BJ (cell line): ENCODE data around the gene RPL9. TPM values are rescaled to one million over a fixed set of nuclear protein-coding genes. Genes with fewer than 3 reads are reported as not detected.
A peak's percentile ranks its signal among the peaks of the same experiment; 100 is the strongest.
"Not testable (repeated sequence)": the region's sequence is repeated elsewhere in the genome, so short reads cannot be mapped to it uniquely, and the experiment has no call there.

Source experiments
- CTCF ChIA-PET: fragments of 350-600 bp; formaldehyde crosslinking; extraction: SDS; loops from one replicate; lab custom pipeline; 2021; ENCODE audit warnings: antibody characterized with exemption, inconsistent platforms; lab: Yijun Ruan, JAX
- POLR2A ChIA-PET: fragments of 300-600 bp; sonication (Branson Sonifier 250); formaldehyde crosslinking; extraction: SDS; loops from one replicate; lab custom pipeline; 2021; ENCODE audit warnings: antibody characterized with exemption; lab: Charles Lee
- DNase-seq: peaks from one replicate; pipeline ENCODE4 v3.0.0-alpha.2; 2011; ENCODE audit warnings: low read depth
- H3K27me3 ChIP-seq: 2 replicates; pipeline ENCODE4 v1.6.0; 2011; ENCODE audit warnings: low read length; ENCODE audit not compliant: control insufficient read depth, insufficient read depth
- H3K36me3 ChIP-seq: 2 replicates; pipeline ENCODE4 v1.5.1; 2011; ENCODE audit warnings: low read length; ENCODE audit not compliant: control insufficient read depth, insufficient read depth
- H3K4me3 ChIP-seq: 2 replicates; pipeline ENCODE4 v1.5.1; 2011; ENCODE audit warnings: low read depth, mild to moderate bottlenecking, control low read depth, low read length
- polyA plus RNA-seq: library from polyadenylated mRNA; depleted of rRNA; stranded (reverse); fragments of >200 nt; gene quantifications from 2 replicates; pipeline ENCODE4 v1.2.3, GENCODE V29; 2011
- TF ChIP-seq, protein P1 (sequence below): IDR thresholded peaks from 2 replicates; pipeline ENCODE4 v1.5.1; 2011; ENCODE audit warnings: low read depth, mild to moderate bottlenecking, control low read depth, inconsistent platforms, low read length, moderate library complexity; ENCODE audit not compliant: insufficient read depth

RPL9 gene
- polyA plus RNA-seq, 1 experiment = 458 TPM

- POLR2A ChIA-PET = no interaction called here
- TF ChIP-seq, protein P1, sequence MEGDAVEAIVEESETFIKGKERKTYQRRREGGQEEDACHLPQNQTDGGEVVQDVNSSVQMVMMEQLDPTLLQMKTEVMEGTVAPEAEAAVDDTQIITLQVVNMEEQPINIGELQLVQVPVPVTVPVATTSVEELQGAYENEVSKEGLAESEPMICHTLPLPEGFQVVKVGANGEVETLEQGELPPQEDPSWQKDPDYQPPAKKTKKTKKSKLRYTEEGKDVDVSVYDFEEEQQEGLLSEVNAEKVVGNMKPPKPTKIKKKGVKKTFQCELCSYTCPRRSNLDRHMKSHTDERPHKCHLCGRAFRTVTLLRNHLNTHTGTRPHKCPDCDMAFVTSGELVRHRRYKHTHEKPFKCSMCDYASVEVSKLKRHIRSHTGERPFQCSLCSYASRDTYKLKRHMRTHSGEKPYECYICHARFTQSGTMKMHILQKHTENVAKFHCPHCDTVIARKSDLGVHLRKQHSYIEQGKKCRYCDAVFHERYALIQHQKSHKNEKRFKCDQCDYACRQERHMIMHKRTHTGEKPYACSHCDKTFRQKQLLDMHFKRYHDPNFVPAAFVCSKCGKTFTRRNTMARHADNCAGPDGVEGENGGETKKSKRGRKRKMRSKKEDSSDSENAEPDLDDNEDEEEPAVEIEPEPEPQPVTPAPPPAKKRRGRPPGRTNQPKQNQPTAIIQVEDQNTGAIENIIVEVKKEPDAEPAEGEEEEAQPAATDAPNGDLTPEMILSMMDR = no peak
- H3K4me3 ChIP-seq = no peak overlapping the region
Observed at GRCh38 chr4:39466747-39467146, 8.0 kb upstream of the RPL9 start.

DNA sequence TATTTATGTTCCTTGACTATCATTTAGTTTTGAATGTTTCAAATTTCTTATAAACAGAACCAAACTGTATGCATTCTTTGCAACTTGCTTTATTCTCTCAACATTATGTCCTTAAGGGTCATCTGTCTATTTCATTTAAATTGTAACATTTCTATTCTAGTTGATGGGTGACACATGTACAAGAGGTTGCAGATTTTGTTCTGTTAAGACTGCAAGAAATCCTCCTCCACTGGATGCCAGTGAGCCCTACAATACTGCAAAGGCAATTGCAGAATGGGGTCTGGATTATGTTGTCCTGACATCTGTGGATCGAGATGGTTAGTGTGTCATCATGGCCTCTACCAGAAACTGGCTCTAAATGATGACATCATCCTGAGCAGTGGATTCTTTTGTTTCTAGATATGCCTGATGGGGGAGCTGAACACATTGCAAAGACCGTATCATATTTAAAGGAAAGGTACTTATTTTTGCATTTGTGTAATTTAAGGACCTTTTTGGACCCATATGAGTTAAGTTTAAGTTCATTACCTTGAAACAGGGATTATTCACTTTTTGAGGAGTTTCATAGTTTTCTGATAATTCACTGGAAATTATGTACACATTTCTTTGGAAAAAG lies 6.3 kb upstream of the RPL9 start:
- H3K27me3 ChIP-seq = no peaks in the 10 kb centered on the region
- DNase-seq = no peak
- H3K36me3 ChIP-seq = 0 out of 2 replicates have a peak, but pooled peaks cover 1% of the 10 kb centered on the region
- ChIA-PET CTCF (no interaction called here), POLR2A (interaction anchor here (0.6 kb wide), 1 partner anchor 58 kb away, joined by 6 read pairs; no protein-coding TSS in a partner anchor)
- TF ChIP-seq, protein P1 = peak; percentile 17; the same call in 1 of the 2 replicates
- no peak overlapping the region for H3K4me3 ChIP-seq

More at GRCh38 chr4:39466747-39467146, 8.0 kb upstream of the RPL9 start:
- Histone ChIP-seq H3K27me3 (no peaks in the 10 kb centered on the region), H3K36me3 (0 out of 2 replicates have a peak, but pooled peaks cover 1% of the 10 kb centered on the region)
- DNase-seq = no peak
- CTCF ChIA-PET = interaction anchor here (0.6 to 1.4 kb wide), 5 partner anchors 83 to 510 kb away, joined by 3 to 5 read pairs (median 3); partner anchors contain the start of gene SMIM14

- not testable (repeated sequence) for H3K36me3 ChIP-seq, DNase-seq, H3K27me3 ChIP-seq
- ChIA-PET POLR2A (interaction anchor here (0.7 kb wide), 1 partner anchor 138 kb away, joined by 3 read pairs; no protein-coding TSS in a partner anchor), CTCF (interaction anchor here (1.1 to 1.5 kb wide), 2 partner anchors 11 to 354 kb away, joined by 3 read pairs; no protein-coding TSS in a partner anchor)
- H3K4me3 ChIP-seq = peak overlapping the region; percentile 78
Observed at GRCh38 chr4:39458161-39458504, 589 bp downstream of the RPL9 start.

DNA sequence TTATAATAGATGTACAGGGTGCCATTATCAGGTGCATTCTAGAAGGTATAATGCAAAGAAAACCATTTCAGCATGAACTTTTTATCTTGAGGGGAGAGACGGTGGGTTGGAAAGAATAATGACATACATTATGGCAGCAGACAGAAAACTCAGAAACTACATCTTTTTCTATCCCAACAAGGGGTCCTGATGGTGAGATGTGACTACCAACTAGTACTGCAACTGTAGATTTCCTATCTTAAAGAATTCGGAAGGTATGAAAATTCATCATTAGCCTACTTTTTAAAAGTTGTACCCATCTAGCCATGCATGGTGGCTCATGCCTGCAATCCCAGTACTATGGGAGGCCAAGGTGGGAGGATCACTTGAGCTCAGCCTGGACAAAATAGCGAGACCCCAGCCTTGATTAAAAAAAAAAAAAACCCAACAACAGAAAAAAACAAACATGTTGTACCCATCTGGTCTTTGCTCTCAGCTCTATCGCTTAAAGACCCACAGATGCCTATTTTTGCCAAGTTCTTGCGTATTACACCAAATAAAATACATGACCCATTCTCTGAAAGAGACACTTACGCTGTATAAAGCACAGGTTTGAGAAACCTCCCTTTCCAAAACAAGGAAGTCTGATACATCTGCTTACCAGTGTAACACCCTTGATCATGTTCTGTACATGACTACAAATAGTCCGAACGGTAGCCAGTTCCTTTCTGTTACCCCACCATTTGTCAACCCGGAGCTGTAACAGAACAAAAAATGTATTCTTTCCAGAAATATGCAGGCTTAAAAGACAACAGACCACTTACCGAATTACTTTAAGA lies 1.6 kb downstream of the RPL9 start:
- TF ChIP-seq, protein P1 = no peak
- DNase-seq = no peak

DNA sequence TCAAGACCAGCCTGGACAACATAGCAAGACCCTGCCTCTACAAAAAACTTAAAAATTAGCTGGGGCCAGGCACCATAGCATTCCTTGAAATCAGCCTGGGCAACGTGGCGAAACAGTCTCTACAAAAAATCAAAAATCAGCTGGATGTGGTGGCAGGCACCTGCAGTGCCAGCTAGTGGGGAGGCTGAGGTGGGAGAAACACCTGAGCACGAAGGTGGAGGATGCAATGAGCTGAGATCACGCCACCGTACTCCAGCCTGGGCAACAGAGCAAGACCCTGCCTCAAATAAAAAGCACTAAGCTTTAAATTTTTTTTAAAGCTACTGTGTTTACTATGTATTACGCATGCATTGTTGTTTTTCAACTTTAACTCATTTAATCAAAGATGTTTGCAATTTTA lies 3.2 kb downstream of the RPL9 start:
- H3K36me3 ChIP-seq = peaks cover 12% of the 10 kb centered on the region
- no peak for DNase-seq
- H3K4me3 ChIP-seq = no peak overlapping the region
- CTCF ChIA-PET = interaction anchor here (1.0 kb wide), 1 partner anchor 15 kb away, joined by 3 read pairs; no protein-coding TSS in a partner anchor
- no peaks in the 10 kb centered on the region for H3K27me3 ChIP-seq
- TF ChIP-seq, protein P1 = no peak
- POLR2A ChIA-PET = no interaction called here

More for the DNA sequence above, 1.6 kb downstream of the RPL9 start:
- CTCF ChIA-PET = interaction anchor here (1.5 kb wide), 1 partner anchor 355 kb away, joined by 3 read pairs; no protein-coding TSS in a partner anchor
- Histone ChIP-seq H3K27me3 (no peaks in the 10 kb centered on the region), H3K36me3 (peaks cover 8% of the 10 kb centered on the region), H3K4me3 (peak overlapping the region; percentile 78)
- POLR2A ChIA-PET = interaction anchor here (0.6 kb wide), 1 partner anchor 178 kb away, joined by 7 read pairs; no protein-coding TSS in a partner anchor
